ENCODE data around the gene ING5.

The ING5 gene

GRCh38 chr2:241754042-241754441 is 52.2 kb downstream of the ING5 start:
- TF ChIP-seq FOXP2 (optimal IDR thresholded peaks at IDR 0.05; ENCODE audit: borderline replicate concordance, extremely low read depth, extremely low read length, insufficient read depth) (no peak), REST (IDR thresholded peaks at IDR 0.05; ENCODE audit: insufficient read depth in 1 of 2, low read depth in 2 of 2, low read length in 2 of 2) (no peak), SIN3A (IDR thresholded peaks at IDR 0.05; ENCODE audit: borderline replicate concordance, insufficient read depth, low read length) (no peak)

- TF ChIP-seq REST (IDR thresholded peaks at IDR 0.05; ENCODE audit: insufficient read depth in 1 of 2, low read depth in 2 of 2, low read length in 2 of 2) (no peak), TAF1 (IDR thresholded peaks at IDR 0.05; ENCODE audit: borderline replicate concordance, insufficient read depth, low read length) (no peak), SIN3A (IDR thresholded peaks at IDR 0.05; ENCODE audit: borderline replicate concordance, insufficient read depth, low read length) (no peak), FOXP2 (optimal IDR thresholded peaks at IDR 0.05; ENCODE audit: borderline replicate concordance, extremely low read depth, extremely low read length, insufficient read depth) (no peak), POLR2AphosphoS5 (IDR thresholded peaks at IDR 0.05; ENCODE audit: low read depth, low read length) (no peak)
These were observed 53.3 kb downstream of the ING5 start for GRCh38 chr2:241755166-241755565.

GRCh38 chr2:241755777-241756176 is 53.9 kb downstream of the ING5 start:
- TF ChIP-seq POLR2AphosphoS5 (IDR thresholded peaks at IDR 0.05; ENCODE audit: low read depth, low read length): no peak
- TF ChIP-seq TAF1 (IDR thresholded peaks at IDR 0.05; ENCODE audit: borderline replicate concordance, insufficient read depth, low read length): no peak
- TF ChIP-seq FOXP2 (optimal IDR thresholded peaks at IDR 0.05; ENCODE audit: borderline replicate concordance, extremely low read depth, extremely low read length, insufficient read depth): no peak
- TF ChIP-seq REST (IDR thresholded peaks at IDR 0.05; ENCODE audit: insufficient read depth in 1 of 2, low read depth in 2 of 2, low read length in 2 of 2): no peak
- no peak for TF ChIP-seq SIN3A (IDR thresholded peaks at IDR 0.05; ENCODE audit: borderline replicate concordance, insufficient read depth, low read length)

- TF ChIP-seq SIN3A (IDR thresholded peaks at IDR 0.05; ENCODE audit: borderline replicate concordance, insufficient read depth, low read length) (no peak), FOXP2 (optimal IDR thresholded peaks at IDR 0.05; ENCODE audit: borderline replicate concordance, extremely low read depth, extremely low read length, insufficient read depth) (no peak), TAF1 (IDR thresholded peaks at IDR 0.05; ENCODE audit: borderline replicate concordance, insufficient read depth, low read length) (no peak), POLR2AphosphoS5 (IDR thresholded peaks at IDR 0.05; ENCODE audit: low read depth, low read length) (no peak), REST (IDR thresholded peaks at IDR 0.05; ENCODE audit: insufficient read depth in 1 of 2, low read depth in 2 of 2, low read length in 2 of 2) (no peak)
These were observed 57.4 kb downstream of the ING5 start for GRCh38 chr2:241759067-241759807.
